ENCODE results near the gene RAB40C. TPM values are rescaled to one million over a fixed set of nuclear protein-coding genes. Genes with fewer than 3 reads are reported as not detected.

Gene RAB40C
- total and polyA plus RNA-seq, 10 of the 15 experiments (the other 5 are each of a cell fraction or from before 2014, with no cell fraction given), result 0.06 to 12.8 (median 4.6) TPM

- no TSS peak for BruUV-seq (replicated peaks)
Measured at GRCh38 chr16:557463-558297, 32.2 kb upstream of the RAB40C start.

More at GRCh38 chr16:557463-558297, 32.2 kb upstream of the RAB40C start:
- ChIA-PET RAD21 (ENCODE audit: unreplicated experiment) (no interaction called here), CTCF (no interaction called here), SMC1A (ENCODE audit: uncharacterized antibody, unreplicated experiment) (no interaction called here), POLR2A (no interaction called here)
- ATAC-seq (no peak; the same call in 2 of the 3 replicates), DNase-seq (ENCODE audit: low read depth, low spot score) (no peak), FAIRE-seq (no peak)
- in situ Hi-C loops (cut with MboI), result no loop called here
- H3K4me3 ChIP-seq, result no peak overlapping the region
- WGBS (ENCODE audit: insufficient coverage, insufficient replicate concordance, low lambda C conversion rate, missing lambda C conversion rate), result 36% methylated on average over 23 of the region's 23 CpGs
- H3K36me3 ChIP-seq (ENCODE audit: control insufficient read depth in 2 of 2, insufficient read depth in 2 of 2, low read length in 1 of 2), result peaks cover 0 to 3% of the 10 kb centered on the region in 2 experiments; a peak in 1 of 4 replicates
- intact Hi-C loops (cut with micrococcal nuclease; ENCODE audit: unreplicated experiment), result no loop called here
- H4K20me1 ChIP-seq (ENCODE audit: control insufficient read depth, insufficient read depth), result no peaks in the 10 kb centered on the region
- no peak for TF ChIP-seq USF1 (IDR thresholded peaks at IDR 0.05; ENCODE audit: borderline replicate concordance, extremely low read length, insufficient read depth, low read depth, low read length)
- TF ChIP-seq NFYB (IDR thresholded peaks at IDR 0.05; ENCODE audit: insufficient read depth, low read depth, low read length), result no peak
- TF ChIP-seq MYC (IDR thresholded peaks at IDR 0.05; ENCODE audit: insufficient read depth, insufficient read length, insufficient replicate concordance, low read length, severe bottlenecking), result no peak
- TF ChIP-seq NBN (IDR thresholded peaks at IDR 0.05), result no peak
- no peak for TF ChIP-seq CBX3 (IDR thresholded peaks at IDR 0.05; ENCODE audit: borderline replicate concordance, low read depth)
- TF ChIP-seq WRNIP1 (IDR thresholded peaks at IDR 0.05; ENCODE audit: borderline replicate concordance, low read depth, low read length), result no peak
- TF ChIP-seq RCOR1 (conservative IDR thresholded peaks at IDR 0.05; ENCODE audit: low read depth, low read length), result no peak
- no peak for TF ChIP-seq SMAD1 (IDR thresholded peaks at IDR 0.05; ENCODE audit: low read depth, partially characterized antibody)
- no peak for TF ChIP-seq JUND (IDR thresholded peaks at IDR 0.05; ENCODE audit: low read depth, low read length)
- TF ChIP-seq MLLT1 (IDR thresholded peaks at IDR 0.05), result no peak
- no peak for TF ChIP-seq USF2 (IDR thresholded peaks at IDR 0.05; ENCODE audit: borderline replicate concordance, low read depth, low read length)
- H3K4me1 ChIP-seq (ENCODE audit: control insufficient read depth, insufficient read depth, low read length), result no peaks in the 10 kb centered on the region
- no peak overlapping the region for H3K4me2 ChIP-seq (ENCODE audit: control insufficient read depth, insufficient read depth)
- no peak overlapping the region for H3K27ac ChIP-seq (ENCODE audit: control insufficient read depth, insufficient read depth)
- H3K9ac ChIP-seq (ENCODE audit: control insufficient read depth, insufficient read depth, low read length), result no peak overlapping the region
- peaks cover 4 to 9% of the 10 kb centered on the region in 2 experiments; a peak in 3 of 4 replicates for H3K27me3 ChIP-seq (replicated peaks in 1 of 2; ENCODE audit: control insufficient read depth in 2 of 2, insufficient read depth in 2 of 2, low read length in 1 of 2)
- H3K79me2 ChIP-seq (ENCODE audit: control insufficient read depth, insufficient read depth, low read length), result no peaks in the 10 kb centered on the region
- no peaks in the 10 kb centered on the region for H3K9me3 ChIP-seq (replicated peaks; ENCODE audit: control insufficient read depth, insufficient read depth, low read length)
- H2AFZ ChIP-seq (ENCODE audit: control insufficient read depth, low read depth, low read length), result no peak overlapping the region
